Mesodermal cell (in vitro differentiated cells): ENCODE measurements around the gene CALR.
A peak's percentile ranks its signal among the peaks of the same experiment; 100 is the strongest.
"Not testable (repeated sequence)": the region's sequence is repeated elsewhere in the genome, so short reads cannot be mapped to it uniquely, and the experiment has no call there.

Experiments used
- H3K27ac ChIP-seq: 2 replicates; pipeline ENCODE4 v1.7.0; 2013; ENCODE audit warnings: mild to moderate bottlenecking, low read depth, low read length, moderate library complexity; ENCODE audit not compliant: severe bottlenecking
- H3K36me3 ChIP-seq: 2 replicates; pipeline ENCODE4 v1.7.1; 2013; ENCODE audit warnings: mild to moderate bottlenecking, low read length, moderate library complexity; ENCODE audit not compliant: control insufficient read depth, insufficient read depth
- H3K4me1 ChIP-seq: one replicate; pipeline ENCODE4 v1.7.1; 2013; ENCODE audit warnings: mild to moderate bottlenecking, low read length; ENCODE audit not compliant: insufficient read depth, control insufficient read depth, poor library complexity, severe bottlenecking
- H3K4me3 ChIP-seq: 2 replicates; pipeline ENCODE4 v1.7.0; 2013; ENCODE audit warnings: low read length, control low read depth, mild to moderate bottlenecking; ENCODE audit not compliant: insufficient read depth, poor library complexity, severe bottlenecking; ENCODE audit errors: extremely low read depth
- H3K9me3 ChIP-seq: 2 replicates; pipeline ENCODE4 v1.7.1; 2013; ENCODE audit warnings: mild to moderate bottlenecking, low read length, moderate library complexity; ENCODE audit not compliant: control insufficient read depth
- WGBS, 2 experiments: methylation state at CpG; one replicate each; pipeline ENCODE4 v1.1.5; 2013; ENCODE audit warnings: missing lambda C conversion rate in 2 of 2; ENCODE audit not compliant: insufficient coverage in 2 of 2; 5-methylcytosine and 5-hydroxymethylcytosine counted together

CALR gene

GRCh38 chr19:12953799-12954611 lies 15.6 kb downstream of the CALR start:
- H3K27ac ChIP-seq = no peak overlapping the region
- peaks cover 9% of the 10 kb centered on the region for H3K4me1 ChIP-seq
- H3K4me3 ChIP-seq = no peak overlapping the region
- 96 to 97% methylated on average over 7 to 9 of the region's 12 CpGs for WGBS, 2 experiments
- H3K9me3 ChIP-seq = no peaks in the 10 kb centered on the region
- peaks cover 65% of the 10 kb centered on the region for H3K36me3 ChIP-seq

GRCh38 chr19:12954612-12954962 lies 16.2 kb downstream of the CALR start:
- peaks cover 59% of the 10 kb centered on the region for H3K36me3 ChIP-seq
- no CpG with 5 or more reads among the region's 1 CpG for WGBS, 2 experiments
- H3K9me3 ChIP-seq = no peaks in the 10 kb centered on the region
- H3K4me1 ChIP-seq = peaks cover 9% of the 10 kb centered on the region
- no peak overlapping the region for H3K27ac ChIP-seq
- H3K4me3 ChIP-seq = no peak overlapping the region

- Histone ChIP-seq H3K4me3 (peak overlapping the region; percentile 79), H3K36me3 (peaks cover 49% of the 10 kb centered on the region), H3K27ac (peak overlapping the region; percentile 10)
- not testable (repeated sequence) for H3K4me1 ChIP-seq, H3K9me3 ChIP-seq
- WGBS, 2 experiments = 87 to 100% methylated on average over 5 to 6 of the region's 9 CpGs
Measured at GRCh38 chr19:12955575-12955974, 17.2 kb downstream of the CALR start.

- 66 to 69% methylated on average over 11 to 12 of the region's 12 CpGs for WGBS, 2 experiments
- H3K4me1 ChIP-seq = peaks cover 9% of the 10 kb centered on the region
- H3K27ac ChIP-seq = peak overlapping the region; percentile 10
- H3K36me3 ChIP-seq = peaks cover 45% of the 10 kb centered on the region
- peak overlapping the region; percentile 79 for H3K4me3 ChIP-seq
- no peaks in the 10 kb centered on the region for H3K9me3 ChIP-seq
Measured at GRCh38 chr19:12955996-12956395, 17.6 kb downstream of the CALR start.

GRCh38 chr19:12956446-12957388 lies 18.3 kb downstream of the CALR start, which contains the start of gene GADD45GIP1:
Gene GADD45GIP1, minus strand, starts transcription at chr19:12957223. Its CDS starts 11 bp downstream, at chr19:12957212.
- Histone ChIP-seq H3K9me3 (no peaks in the 10 kb centered on the region), H3K27ac (peak within 1 kb of the TSS; percentile 79), H3K4me3 (peak within 1 kb of the TSS; percentile 79), H3K4me1 (peaks cover 9% of the 10 kb centered on the region), H3K36me3 (peaks cover 38% of the 10 kb centered on the region)
- 2 to 4% methylated on average over 72 to 73 of the region's 84 CpGs for WGBS, 2 experiments

- Histone ChIP-seq H3K27ac (peak overlapping the region; percentile 79), H3K4me3 (peak overlapping the region; percentile 79), H3K36me3 (peaks cover 30% of the 10 kb centered on the region)
- 86 to 89% methylated on average over 17 to 20 of the region's 31 CpGs for WGBS, 2 experiments
- not testable (repeated sequence) for H3K4me1 ChIP-seq, H3K9me3 ChIP-seq
Measured at GRCh38 chr19:12957389-12957952, 19.1 kb downstream of the CALR start.

GRCh38 chr19:12959481-12959880 lies 21.1 kb downstream of the CALR start:
- Histone ChIP-seq H3K27ac (no peak overlapping the region), H3K36me3 (peaks cover 12% of the 10 kb centered on the region), H3K4me3 (no peak overlapping the region), H3K9me3 (no peaks in the 10 kb centered on the region), H3K4me1 (peaks cover 4% of the 10 kb centered on the region)
- WGBS, 2 experiments = 79 to 90% methylated on average over 4 to 5 of the region's 6 CpGs

- Histone ChIP-seq H3K4me1 (peaks cover 6% of the 10 kb centered on the region), H3K27ac (no peak overlapping the region), H3K4me3 (peak overlapping the region; percentile 25), H3K9me3 (no peaks in the 10 kb centered on the region), H3K36me3 (no peaks in the 10 kb centered on the region)
- 4 to 5% methylated on average over 32 to 33 of the region's 34 CpGs for WGBS, 2 experiments
Measured at GRCh38 chr19:12965017-12965811, 26.8 kb downstream of the CALR start.

- no peak overlapping the region for H3K27ac ChIP-seq
- H3K4me3 ChIP-seq = no peak overlapping the region
- WGBS, 2 experiments = 91 to 93% methylated on average over 5 of the region's 8 CpGs
- H3K9me3 ChIP-seq = no peaks in the 10 kb centered on the region
- peaks cover 6% of the 10 kb centered on the region for H3K4me1 ChIP-seq
- H3K36me3 ChIP-seq = no peaks in the 10 kb centered on the region
Measured at GRCh38 chr19:12965812-12966135, 27.4 kb downstream of the CALR start.

- H3K36me3 ChIP-seq = no peaks in the 10 kb centered on the region
- H3K4me3 ChIP-seq = no peak overlapping the region
- peaks cover 6% of the 10 kb centered on the region for H3K4me1 ChIP-seq
- 98 to 100% methylated on average over 3 to 4 of the region's 5 CpGs for WGBS, 2 experiments
- H3K27ac ChIP-seq = no peak overlapping the region
- no peaks in the 10 kb centered on the region for H3K9me3 ChIP-seq
Measured at GRCh38 chr19:12967907-12968306, 29.5 kb downstream of the CALR start.
